Measurements from ENCODE around the gene MSLN. TPM values are rescaled to one million over a fixed set of nuclear protein-coding genes. Genes with fewer than 3 reads are reported as not detected.

Gene MSLN
- 0.23 TPM in 1 of 2 replicates, not detected in the other for total RNA-seq (2014; rRNA removed; shearing (Covaris generic))
- polyA plus RNA-seq (2015; cell fraction: cytosol; rRNA removed): 0.10 and 0.20 TPM in 2 replicates
- 0.38 and 1.6 TPM in 2 replicates for polyA plus RNA-seq (2015; cell fraction: nucleus; rRNA removed)

- DNase-seq (ENCODE audit: low read depth): no peak
Observed at GRCh38 chr16:760545-761343, at the start of gene MSLN. TSS of gene MSLN (plus strand) at chr16:760734. CDS start at chr16:762681, 1,947 bp downstream.

DNA sequence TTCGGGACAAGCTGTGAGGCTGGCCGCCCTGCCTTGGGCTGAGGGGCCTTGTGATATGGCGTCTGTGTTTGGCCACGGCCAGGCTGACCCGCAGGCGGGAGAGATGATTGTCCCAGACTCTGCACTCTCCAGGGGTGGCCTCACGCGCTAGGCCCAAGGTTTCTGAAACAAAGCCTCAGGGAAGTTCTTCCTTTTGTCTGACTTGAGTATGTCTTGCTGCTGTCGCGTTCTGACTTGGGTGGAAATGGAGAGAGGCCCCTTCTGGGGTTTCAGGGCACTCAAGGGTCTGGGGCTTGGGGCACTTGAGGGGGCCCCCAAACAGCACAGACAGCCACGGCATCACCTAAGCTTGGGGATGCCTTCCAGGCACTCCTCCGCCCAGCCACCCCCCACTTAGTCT, 49.5 kb upstream of the MSLN start:
- DNase-seq (ENCODE audit: low read depth): no peak

GRCh38 chr16:711548-712320, 48.8 kb upstream of the MSLN start:
- peak; percentile 67 for DNase-seq (ENCODE audit: low read depth)

GRCh38 chr16:712740-713250, 47.7 kb upstream of the MSLN start:
- DNase-seq (ENCODE audit: low read depth): peak; percentile 96

DNA sequence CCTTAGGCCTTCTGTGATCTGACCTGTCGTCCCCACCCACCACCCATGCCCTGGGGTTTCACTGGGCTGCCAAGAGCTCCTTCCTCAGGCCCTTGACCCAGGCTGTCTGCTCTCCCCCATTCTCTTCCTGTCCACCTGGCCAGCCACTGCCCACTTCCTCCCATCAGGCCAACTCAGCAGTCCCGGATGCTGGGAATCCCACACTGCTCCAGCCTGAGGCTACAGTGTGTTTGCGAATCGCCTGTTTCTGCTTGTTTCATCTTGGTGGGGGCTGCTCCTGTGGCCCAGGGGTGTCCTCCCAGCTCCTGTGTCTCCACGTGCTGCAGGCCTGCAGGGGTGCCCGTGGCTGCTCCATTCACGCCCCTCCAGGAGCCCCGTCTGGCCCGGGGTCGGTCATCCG, 46.5 kb upstream of the MSLN start:
- DNase-seq (ENCODE audit: low read depth): peak; percentile 60

DNA sequence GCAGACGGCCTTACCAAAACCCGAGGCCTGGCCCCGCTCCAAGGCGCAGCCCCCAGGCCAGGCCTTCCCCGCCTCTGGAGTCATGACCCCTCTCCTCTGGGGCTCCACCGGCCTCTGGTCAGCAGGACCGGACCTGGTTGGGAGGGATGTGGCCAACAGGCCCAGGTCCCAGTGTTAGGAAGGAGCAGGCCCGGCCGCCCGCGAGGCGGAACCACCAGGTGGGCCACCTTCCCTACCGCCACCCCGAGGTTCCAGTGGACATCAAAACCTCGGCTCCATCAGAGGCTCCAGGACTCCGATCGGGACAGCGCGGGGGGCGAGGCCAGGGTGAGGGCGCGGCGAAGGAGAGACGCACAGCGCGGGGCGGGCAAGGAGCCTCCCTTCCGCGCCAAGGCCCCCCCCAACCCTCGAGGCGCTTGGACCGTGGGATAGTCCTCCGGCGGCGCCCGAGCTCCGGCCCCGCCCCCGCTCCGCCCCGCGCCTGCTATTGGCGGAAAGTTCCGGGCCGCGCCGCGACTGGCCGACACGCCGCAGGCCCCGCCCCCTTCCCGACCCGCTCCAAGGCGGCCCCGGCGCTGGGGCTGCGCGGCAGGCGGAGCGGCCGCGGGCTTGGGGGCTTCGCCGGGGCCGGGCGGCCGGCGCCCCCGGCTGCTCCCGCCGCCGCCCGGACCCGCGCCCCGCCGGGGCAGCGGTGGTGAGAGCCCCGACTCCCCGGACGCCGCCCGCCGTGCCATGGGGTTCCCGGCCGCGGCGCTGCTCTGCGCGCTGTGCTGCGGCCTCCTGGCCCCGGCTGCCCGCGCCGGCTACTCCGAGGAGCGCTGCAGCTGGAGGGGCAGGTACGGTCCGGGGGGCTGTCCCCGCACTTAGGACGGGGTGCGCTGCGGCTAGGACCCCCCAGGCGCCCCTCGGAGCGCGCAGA, 45.7 kb upstream of the MSLN start, which contains the start of gene METRN:
Gene METRN (plus strand): TSS at position 561 of the 919 bp plus-strand sequence. CDS start 172 bp downstream, at position 733.
- peak; percentile 80 for DNase-seq (ENCODE audit: low read depth)

DNA sequence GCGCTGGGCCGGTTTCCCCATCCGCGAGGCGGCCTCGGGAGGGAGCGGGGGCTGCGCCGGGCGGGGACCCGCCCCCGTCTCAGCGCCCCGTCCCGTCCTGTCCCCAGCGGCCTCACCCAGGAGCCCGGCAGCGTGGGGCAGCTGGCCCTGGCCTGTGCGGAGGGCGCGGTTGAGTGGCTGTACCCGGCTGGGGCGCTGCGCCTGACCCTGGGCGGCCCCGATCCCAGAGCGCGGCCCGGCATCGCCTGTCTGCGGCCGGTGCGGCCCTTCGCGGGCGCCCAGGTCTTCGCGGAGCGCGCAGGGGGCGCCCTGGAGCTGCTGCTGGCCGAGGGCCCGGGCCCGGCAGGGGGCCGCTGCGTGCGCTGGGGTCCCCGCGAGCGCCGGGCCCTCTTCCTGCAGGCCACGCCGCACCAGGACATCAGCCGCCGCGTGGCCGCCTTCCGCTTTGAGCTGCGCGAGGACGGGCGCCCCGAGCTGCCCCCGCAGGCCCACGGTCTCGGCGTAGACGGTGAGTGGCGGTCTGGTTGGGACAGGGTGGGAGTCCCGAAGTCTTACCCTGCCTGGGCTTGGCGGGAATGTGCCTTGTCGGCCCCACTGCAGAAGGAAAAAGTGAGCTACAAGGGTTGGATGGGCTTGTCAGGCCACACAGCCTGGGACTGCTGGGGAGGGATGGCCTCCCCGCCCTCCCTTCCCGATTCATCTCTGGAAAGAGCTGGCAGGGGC, 44.9 kb upstream of the MSLN start:
- DNase-seq (ENCODE audit: low read depth): no peak

DNA sequence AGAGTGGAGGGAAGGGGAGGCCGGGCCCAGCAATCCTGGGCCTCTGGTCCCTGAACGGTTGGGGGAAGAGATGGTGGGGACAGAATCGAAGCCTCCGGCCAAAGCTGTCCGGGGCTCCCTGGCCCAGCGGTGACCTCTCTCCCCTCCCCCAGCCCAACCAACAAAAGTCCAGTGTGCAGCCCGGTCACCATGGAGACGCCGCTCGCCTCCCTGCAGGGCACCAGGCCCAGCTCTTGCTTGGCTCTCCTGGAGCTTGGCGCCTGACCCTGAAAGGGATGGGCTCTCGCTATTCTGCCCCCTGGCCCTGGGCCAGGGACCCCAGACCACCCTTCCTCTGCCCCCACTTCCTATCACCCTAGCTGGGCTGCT, 44.4 kb upstream of the MSLN start:
- no peak for DNase-seq (ENCODE audit: low read depth)

DNA sequence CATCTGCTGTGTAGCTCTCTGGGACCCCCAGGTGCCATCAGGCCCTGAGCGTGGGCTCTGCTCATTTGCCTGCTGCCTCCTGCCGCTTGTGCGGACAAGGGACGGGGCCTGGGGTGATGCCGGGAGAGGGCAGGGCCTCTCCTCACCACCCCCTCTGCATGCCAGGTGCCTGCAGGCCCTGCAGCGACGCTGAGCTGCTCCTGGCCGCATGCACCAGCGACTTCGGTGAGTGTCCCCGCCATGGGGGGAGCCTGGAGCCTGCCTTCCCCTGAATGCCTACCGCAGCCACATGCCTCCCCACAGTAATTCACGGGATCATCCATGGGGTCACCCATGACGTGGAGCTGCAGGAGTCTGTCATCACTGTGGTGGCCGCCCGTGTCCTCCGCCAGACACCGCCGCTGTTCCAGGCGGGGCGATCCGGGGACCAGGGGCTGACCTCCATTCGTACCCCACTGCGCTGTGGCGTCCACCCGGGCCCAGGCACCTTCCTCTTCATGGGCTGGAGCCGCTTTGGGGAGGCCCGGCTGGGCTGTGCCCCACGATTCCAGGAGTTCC, 43.7 kb upstream of the MSLN start:
- no peak for DNase-seq (ENCODE audit: low read depth)

DNA sequence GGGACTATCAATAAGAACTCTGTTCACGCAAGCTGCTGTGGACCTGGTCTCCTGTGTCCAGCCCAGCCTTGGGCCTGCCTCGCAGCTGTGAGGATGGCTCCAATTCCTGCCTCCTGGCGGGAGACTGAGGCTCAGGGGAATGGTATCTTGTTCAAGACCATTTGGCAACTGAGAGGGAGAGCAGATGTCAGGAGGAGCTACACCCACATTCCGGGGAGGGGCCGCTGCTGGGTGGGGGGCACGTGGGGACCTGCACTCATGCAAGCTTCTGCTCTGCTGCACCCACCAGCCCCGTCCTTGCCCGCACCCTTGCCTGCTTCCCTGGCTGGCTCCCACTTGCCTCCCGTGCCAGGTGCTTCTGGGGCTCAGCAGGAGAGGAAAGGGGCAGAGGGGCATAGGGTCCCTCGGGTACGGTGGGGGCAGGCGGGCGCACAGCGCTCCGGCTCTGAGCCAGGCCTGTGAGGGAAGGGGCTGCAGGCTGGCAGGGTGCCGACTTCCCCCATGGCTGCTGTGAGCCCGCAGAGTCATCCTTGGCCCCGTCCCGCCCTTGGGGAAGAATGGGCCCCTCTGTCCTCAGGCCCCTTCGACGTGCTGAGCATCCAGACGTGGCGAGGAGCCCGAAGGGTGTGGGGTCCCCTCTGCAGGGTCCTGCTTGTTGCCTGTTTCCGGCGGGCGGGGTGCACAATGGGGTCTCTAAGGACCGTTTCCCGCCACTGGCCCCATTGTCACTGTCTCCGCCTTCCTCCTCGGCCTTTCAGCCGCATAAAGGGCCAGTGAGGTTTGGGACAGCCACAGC, 42.9 kb upstream of the MSLN start:
- DNase-seq (ENCODE audit: low read depth): no peak

GRCh38 chr16:718389-718788, 42.1 kb upstream of the MSLN start:
- DNase-seq (ENCODE audit: low read depth): no peak

GRCh38 chr16:718922-719321, 41.6 kb upstream of the MSLN start:
- no peak for DNase-seq (ENCODE audit: low read depth)

GRCh38 chr16:719815-720446, 40.6 kb upstream of the MSLN start:
- peak; percentile 67 for DNase-seq (ENCODE audit: low read depth)

DNA sequence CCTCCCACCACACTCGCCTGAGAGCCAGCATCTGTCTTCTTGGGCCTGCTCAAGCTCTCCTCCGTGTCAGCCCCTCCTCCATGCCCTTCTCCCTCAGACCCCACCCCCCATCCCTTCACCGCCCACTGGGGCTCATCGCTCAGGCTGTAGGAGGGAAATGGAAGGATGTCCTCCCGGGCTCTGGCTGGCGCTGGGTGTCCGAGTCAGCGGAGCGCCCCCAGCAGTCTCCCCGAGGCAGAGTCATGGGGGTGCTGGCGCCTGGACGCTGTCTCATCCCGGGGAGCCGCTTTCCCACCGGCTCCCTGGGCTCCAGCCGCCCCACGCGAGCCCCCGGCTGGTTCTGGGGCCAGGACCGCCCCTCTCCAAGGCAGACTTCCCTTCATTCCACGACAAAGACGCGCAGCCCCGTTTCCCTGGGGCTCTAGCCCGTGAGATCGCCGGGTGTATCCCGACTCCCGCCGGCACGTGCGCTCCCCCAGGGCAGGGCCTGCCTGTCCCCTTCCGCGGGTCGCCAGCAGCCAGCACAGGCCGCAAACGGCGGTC, 40.0 kb upstream of the MSLN start:
- peak; percentile 83 for DNase-seq (ENCODE audit: low read depth)

- DNase-seq (ENCODE audit: low read depth): peak; percentile 74
Observed at GRCh38 chr16:720990-721764, 39.4 kb upstream of the MSLN start, which contains the start of gene ANTKMT. TSS of gene ANTKMT (plus strand) at chr16:721146. CDS start at chr16:721275, 129 bp downstream.

DNA sequence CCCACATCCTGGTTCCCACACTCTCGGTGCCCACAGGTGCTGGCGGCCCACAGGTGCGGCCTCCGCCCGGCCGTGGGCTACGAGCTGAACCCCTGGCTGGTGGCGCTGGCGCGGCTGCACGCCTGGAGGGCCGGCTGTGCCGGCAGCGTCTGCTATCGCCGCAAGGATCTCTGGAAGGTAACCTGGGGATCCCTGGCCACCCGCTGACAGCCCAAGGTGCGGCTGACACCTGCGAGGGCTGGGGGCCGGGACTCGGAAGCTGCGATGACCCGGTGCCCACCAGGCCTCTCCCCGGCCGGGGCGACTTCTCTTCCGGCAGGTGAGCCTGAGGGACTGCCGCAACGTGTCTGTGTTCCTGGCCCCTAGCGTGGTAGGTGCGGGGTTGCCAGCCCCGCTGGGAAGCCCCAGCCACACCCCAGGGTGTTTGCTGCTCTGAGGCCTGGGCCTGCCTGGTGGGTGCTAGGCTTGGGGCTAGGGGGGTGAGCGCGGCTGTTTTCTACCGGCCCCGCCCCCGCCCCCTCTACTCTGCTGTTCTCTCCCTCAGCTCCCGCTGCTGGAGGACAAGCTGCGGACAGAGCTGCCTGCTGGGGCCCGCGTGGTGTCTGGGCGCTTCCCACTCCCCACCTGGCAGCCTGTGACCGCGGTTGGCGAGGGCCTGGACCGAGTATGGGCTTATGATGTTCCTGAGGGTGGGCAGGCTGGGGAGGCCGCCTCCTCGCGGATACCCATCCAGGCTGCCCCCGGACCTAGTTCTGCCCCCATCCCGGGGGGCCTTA, 38.6 kb upstream of the MSLN start:
- DNase-seq (ENCODE audit: low read depth): no peak
